Heart left ventricle (tissue), 16 donors: Measurements from ENCODE around the gene STX12. TPM values are rescaled to one million over a fixed set of nuclear protein-coding genes. Genes with fewer than 3 reads are reported as not detected.

Experiments
- ATAC-seq, 4 donors: fragments of 200-7000 bp; cut with Tn5 transposase; one replicate each; pipeline ENCODE4 v1.9.1; 2020 to 2022; ENCODE audit warnings: moderate library complexity in 4 of 4, mild to moderate bottlenecking in 3 of 4, moderate number of reproducible peaks in 1 of 4
- DNase-seq, 5 donors: peaks; one replicate each; pipeline ENCODE4 v3.0.0-alpha.2; 2020
- H3K27ac ChIP-seq, 12 donors: fragments of 200-600 bp; sonication (generic) in 4 of 12; one replicate each; pipeline versions ENCODE4 v1.5.0 to v1.8.0; 2016 to 2022; ENCODE audit warnings: mild to moderate bottlenecking in 2 of 12
- H3K27me3 ChIP-seq, 9 donors: fragments of 200-600 bp; sonication (generic) in 2 of 9; one replicate each; pipeline versions ENCODE4 v1.5.1 to v1.8.0; 2016 to 2022; ENCODE audit warnings: mild to moderate bottlenecking in 3 of 9
- H3K36me3 ChIP-seq, 9 donors: fragments of 200-600 bp; sonication (generic) in 2 of 9; one replicate each; pipeline versions ENCODE4 v1.5.0 to v1.8.0; 2018 to 2022; ENCODE audit warnings: mild to moderate bottlenecking in 2 of 9
- H3K4me1 ChIP-seq, 12 donors: fragments of 200-600 bp; sonication (generic) in 4 of 12; one replicate each; pipeline versions ENCODE4 v1.5.0 to v1.8.0; 2016 to 2022; ENCODE audit warnings: mild to moderate bottlenecking in 3 of 12
- H3K4me3 ChIP-seq, 12 donors: fragments of 200-600 bp; sonication (generic) in 4 of 12; one replicate each; pipeline versions ENCODE4 v1.5.0 to v1.8.0; 2017 to 2022; ENCODE audit warnings: mild to moderate bottlenecking in 9 of 12, moderate library complexity in 4 of 12
- H3K9me3 ChIP-seq, 12 donors: fragments of 200-600 bp; sonication (generic) in 4 of 12; one replicate each; pipeline versions ENCODE4 v1.5.0 to v1.8.0; 2016 to 2022; ENCODE audit warnings: mild to moderate bottlenecking in 1 of 12
- CTCF ChIP-seq, 12 donors: fragments of 200-600 bp; sonication (generic) in 4 of 12; IDR thresholded peaks; one replicate each; pipeline versions ENCODE4 v1.5.0 to v1.8.0; 2018 to 2022; ENCODE audit warnings: antibody characterized with exemption in 12 of 12, mild to moderate bottlenecking in 5 of 12
- POLR2A ChIP-seq, 2 donors: fragments of 450-650 bp; IDR thresholded peaks; one replicate each; pipeline ENCODE4 v1.6.1; 2017; ENCODE audit warnings: antibody characterized with exemption in 2 of 2, mild to moderate bottlenecking in 2 of 2, moderate library complexity in 2 of 2
- WGBS, 4 donors: extraction: QIAGEN DNeasy Blood & Tissue Kit in 2 of 4; methylation state at CpG; one replicate each; pipeline versions ENCODE4 v1.1.5 to v1.1.7; 2013 to 2018; 5-methylcytosine and 5-hydroxymethylcytosine counted together
- intact Hi-C, 10 donors: fragments of 100-400 bp; cut with DNase I; formaldehyde crosslinking; loops; one replicate each; pipeline versions ENCODE4 v1.11.1 to v1.14.2; 2022
- polyA plus RNA-seq, 2 donors: library from polyadenylated mRNA; stranded (reverse); fragments of 200-250 nt; gene quantifications; one replicate each; pipeline ENCODE4 v1.2.3, GENCODE V29; 2013
- total RNA-seq, 9 donors: library from RNA; depleted of rRNA in 2 of 9; stranded (reverse); fragments of >200 nt in 2 of 9; fragmentation: NEBNext Ultra II Directional in 3 of 9; extraction: Animal tissue kit (Norgen Biotek cat#: 25700) in 3 of 9; gene quantifications; one replicate each; pipeline versions ENCODE4 v1.1.0 to v1.2.4, GENCODE V29; 2016 to 2023
- donor health status: ischemic (EF 13 %, LVEDD 7.1; RV severe dilation, severe dysfunction).
- donor health status: healthy with polysubstance abuse.
- donor health status: DM: no; HTN: yes; CAD: no.
- donor health status: DM: no; HTN: no; CAD: no.
- donor health status: ischemic (EF 25% LVEDD 6.9; RV normal size, moderate dysfunction).
- donor health status: ischemic (EF 25% LVEDD 5.7; RV mildly dilated, moderate dysfunction).
- donor health status: healthy.
- donor health status: DM: yes; HTN: yes; CAD: no.
- donor health status: ischemic (EF 35%, LVEDD 5.7; RV mildly dilated, moderate dysfunction).
- donor health status: nonischemic (EF 11% LVEDD 7.7; RV severe dilation, severe dysfunction).
- donor health status: DM: yes; HTN: yes; CAD: no.
- donor health status: PGD.
- donor health status: ischemic (EF 29% LVEDD 5.4; RV normal size, mild dysfunction).
- donor health status: nonischemic (EF 23%, LVEDD 6.1; RV moderate dilation, normal function).

Gene STX12
- total and polyA plus RNA-seq, 11 donors, result 10.7 to 46.8 (median 26.5) TPM

DNA sequence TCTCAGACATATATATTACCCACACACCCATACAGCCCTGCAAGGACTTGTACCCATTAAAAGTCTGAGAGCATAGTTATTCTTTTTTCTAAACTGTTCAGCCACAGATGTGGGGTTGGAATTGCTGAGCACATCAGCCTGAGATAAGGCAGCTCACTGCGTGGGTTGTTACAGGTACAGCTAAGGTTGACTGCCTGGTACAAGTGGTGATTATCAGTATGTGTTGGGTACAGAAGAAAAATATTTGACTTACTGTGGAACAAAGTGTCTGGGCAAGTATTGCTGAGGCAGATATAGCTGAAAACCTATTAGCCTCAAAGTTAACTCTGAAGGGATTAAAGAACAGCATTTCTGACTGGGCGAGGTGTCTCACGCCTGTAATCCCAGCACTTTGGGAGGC, 5.0 kb downstream of the STX12 start:
- no peak overlapping the region for H3K4me3 ChIP-seq
- peaks cover 0 to 49% (median 7%) of the 10 kb centered on the region in 9 donors for H3K36me3 ChIP-seq
- DNase-seq (no peak), ATAC-seq (no peak)
- intact Hi-C loops, result no loop called here
- no peaks in the 10 kb centered on the region for H3K27me3 ChIP-seq
- H3K4me1 ChIP-seq, result peaks cover 5 to 90% (median 21%) of the 10 kb centered on the region in 12 donors
- WGBS, 4 donors, result 78 to 84% (median 81%) methylated on average over 3 of the region's 3 CpGs
- H3K9me3 ChIP-seq, result no peaks in the 10 kb centered on the region
- no peak for TF ChIP-seq CTCF (IDR thresholded peaks at IDR 0.05)
- H3K27ac ChIP-seq, result no peak overlapping the region

DNA sequence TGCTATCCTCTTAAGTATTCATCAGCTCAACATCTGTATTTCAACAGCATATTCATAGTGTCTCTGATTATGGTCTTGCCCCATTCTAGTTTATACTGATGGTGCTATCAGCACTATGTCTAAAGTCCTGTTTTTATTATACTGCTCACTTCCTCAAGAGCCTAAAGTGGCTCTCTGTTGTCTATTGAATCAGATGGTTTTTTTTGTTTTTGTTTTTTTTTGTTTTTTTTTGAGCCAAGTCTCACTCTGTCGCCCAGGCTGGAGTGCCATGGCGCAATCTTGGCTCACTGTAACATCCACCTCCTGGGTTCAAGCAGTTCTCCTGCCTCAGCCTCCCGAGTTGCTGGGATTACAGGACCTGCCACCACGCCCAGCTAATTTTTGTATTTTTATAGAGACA, 6.1 kb downstream of the STX12 start:
- Histone ChIP-seq H3K27me3 (no peaks in the 10 kb centered on the region), H3K9me3 (no peaks in the 10 kb centered on the region), H3K4me1 (peaks cover 5 to 93% (median 21%) of the 10 kb centered on the region in 12 donors), H3K36me3 (peaks cover 0 to 49% (median 7%) of the 10 kb centered on the region in 9 donors), H3K27ac (peak overlapping the region in 1 of 12 donors; percentile 39), H3K4me3 (no peak overlapping the region)
- no peak for ATAC-seq
- WGBS, 4 donors, result 80 to 92% (median 87%) methylated on average over 4 of the region's 4 CpGs
- intact Hi-C loops, result no loop called here
- TF ChIP-seq CTCF (IDR thresholded peaks at IDR 0.05) (no peak), POLR2A (IDR thresholded peaks at IDR 0.05) (no peak)
- no peak for DNase-seq

- TF ChIP-seq POLR2A (IDR thresholded peaks at IDR 0.05) (no peak), CTCF (IDR thresholded peaks at IDR 0.05) (no peak)
- Histone ChIP-seq H3K9me3 (no peaks in the 10 kb centered on the region), H3K27ac (no peak overlapping the region), H3K27me3 (no peaks in the 10 kb centered on the region), H3K4me1 (peaks cover 0 to 90% (median 17%) of the 10 kb centered on the region in 12 donors), H3K4me3 (no peak overlapping the region), H3K36me3 (peaks cover 0 to 24% (median 3%) of the 10 kb centered on the region in 9 donors)
- intact Hi-C loops, result no loop called here
- WGBS, 4 donors, result 91 to 97% (median 95%) methylated on average over 3 of the region's 3 CpGs
- DNase-seq (no peak), ATAC-seq (no peak)
Measured at GRCh38 chr1:27782950-27783349, 9.9 kb downstream of the STX12 start.

GRCh38 chr1:27784700-27785099, 11.7 kb downstream of the STX12 start:
- WGBS, 4 donors, result 96 to 100% (median 98%) methylated on average over 1 of the region's 1 CpG
- intact Hi-C loops, result no loop called here
- no peak for ATAC-seq
- DNase-seq, result no peak
- peaks cover 0 to 21% (median 3%) of the 10 kb centered on the region in 9 donors for H3K36me3 ChIP-seq
- H3K4me1 ChIP-seq, result peaks cover 5 to 90% (median 32%) of the 10 kb centered on the region in 12 donors
- no peak for TF ChIP-seq CTCF (IDR thresholded peaks at IDR 0.05)
- TF ChIP-seq POLR2A (IDR thresholded peaks at IDR 0.05), result no peak
- no peak overlapping the region for H3K27ac ChIP-seq
- no peak overlapping the region for H3K4me3 ChIP-seq
- H3K27me3 ChIP-seq, result no peaks in the 10 kb centered on the region
- no peaks in the 10 kb centered on the region for H3K9me3 ChIP-seq
